ENCODE measurements around the gene SNTN.

SNTN gene

DNA sequence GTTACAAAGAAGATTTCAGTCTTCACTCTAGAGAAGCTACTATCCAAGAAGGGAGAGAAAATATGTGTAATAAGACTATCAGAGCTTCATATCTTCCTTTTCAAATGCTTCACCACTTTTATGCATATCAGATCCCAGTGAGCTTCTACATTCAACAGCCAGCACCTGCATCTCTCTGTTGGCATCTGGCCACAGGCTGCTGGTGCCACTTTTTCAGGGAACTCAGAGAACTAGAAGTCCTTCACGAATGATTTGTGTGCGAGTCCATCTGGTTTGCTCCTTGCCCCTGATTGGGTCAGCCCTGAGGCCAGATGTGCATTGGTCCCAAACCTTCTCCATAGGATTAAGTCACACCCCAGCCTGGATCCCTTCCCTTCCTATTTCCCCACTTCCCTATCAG is 22.1 kb downstream of the SNTN start:
- no peak for DNase-seq (ENCODE audit: low read depth in 2 of 2)

DNA sequence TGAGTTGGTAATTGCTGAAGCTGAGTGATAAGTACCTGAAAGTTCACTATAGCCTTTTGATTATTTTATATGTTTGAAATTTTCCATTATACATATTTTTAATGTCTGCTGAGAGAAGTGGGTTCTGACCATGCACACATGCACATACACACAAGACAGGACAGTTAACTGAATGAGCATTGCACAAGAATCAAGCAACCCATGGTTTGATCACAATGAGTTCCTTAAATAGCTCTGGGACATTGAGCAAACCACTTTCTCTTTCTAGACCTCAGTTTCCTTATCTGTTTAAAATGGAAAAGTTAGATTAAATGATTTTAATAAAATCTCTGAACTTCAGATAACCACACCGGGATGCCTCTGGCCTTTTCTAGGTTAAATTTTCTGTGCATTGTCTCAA is 26.7 kb downstream of the SNTN start:
- DNase-seq (ENCODE audit: low read depth in 2 of 2) = no peak

DNA sequence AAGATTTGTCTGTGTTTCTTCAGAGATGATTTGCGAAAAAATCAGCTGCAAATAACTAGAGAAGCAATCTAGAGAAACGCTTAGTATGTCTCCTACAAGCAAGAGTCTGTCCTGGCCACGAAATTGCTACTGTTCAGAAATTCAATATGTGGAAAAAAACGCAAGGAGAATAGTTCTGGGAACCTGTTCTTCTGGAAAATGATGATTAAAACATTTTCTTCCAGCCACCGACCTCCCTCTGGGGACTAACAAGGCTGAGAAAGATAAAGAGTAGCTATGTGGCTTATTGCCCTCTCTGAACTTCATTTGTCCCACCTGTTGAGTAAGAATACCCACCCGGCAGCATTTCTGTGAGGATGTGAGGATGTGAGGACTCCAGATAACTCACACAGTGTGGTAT is 31.6 kb downstream of the SNTN start:
- DNase-seq (ENCODE audit: low read depth in 2 of 2) = no peak

DNA sequence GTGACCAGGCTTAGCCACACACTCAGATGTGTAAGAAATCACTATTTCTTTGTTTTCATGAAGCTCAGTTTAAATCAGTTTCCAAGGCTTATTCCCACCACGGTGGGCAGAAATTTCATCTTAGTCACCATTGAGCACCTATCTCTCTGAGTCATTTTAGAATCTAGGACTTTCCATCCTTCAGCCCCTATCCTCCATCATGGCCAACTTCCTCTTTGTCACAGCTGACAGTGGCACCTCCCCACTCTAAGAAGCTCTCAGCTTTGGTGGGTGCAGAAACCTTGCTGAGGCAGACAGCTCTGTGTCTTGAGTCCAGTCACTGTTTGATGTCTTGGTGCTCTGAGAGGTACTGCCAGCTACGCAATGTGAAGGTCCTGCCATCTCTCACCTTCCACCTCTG is 32.9 kb downstream of the SNTN start:
- DNase-seq (ENCODE audit: low read depth in 2 of 2) = no peak

DNA sequence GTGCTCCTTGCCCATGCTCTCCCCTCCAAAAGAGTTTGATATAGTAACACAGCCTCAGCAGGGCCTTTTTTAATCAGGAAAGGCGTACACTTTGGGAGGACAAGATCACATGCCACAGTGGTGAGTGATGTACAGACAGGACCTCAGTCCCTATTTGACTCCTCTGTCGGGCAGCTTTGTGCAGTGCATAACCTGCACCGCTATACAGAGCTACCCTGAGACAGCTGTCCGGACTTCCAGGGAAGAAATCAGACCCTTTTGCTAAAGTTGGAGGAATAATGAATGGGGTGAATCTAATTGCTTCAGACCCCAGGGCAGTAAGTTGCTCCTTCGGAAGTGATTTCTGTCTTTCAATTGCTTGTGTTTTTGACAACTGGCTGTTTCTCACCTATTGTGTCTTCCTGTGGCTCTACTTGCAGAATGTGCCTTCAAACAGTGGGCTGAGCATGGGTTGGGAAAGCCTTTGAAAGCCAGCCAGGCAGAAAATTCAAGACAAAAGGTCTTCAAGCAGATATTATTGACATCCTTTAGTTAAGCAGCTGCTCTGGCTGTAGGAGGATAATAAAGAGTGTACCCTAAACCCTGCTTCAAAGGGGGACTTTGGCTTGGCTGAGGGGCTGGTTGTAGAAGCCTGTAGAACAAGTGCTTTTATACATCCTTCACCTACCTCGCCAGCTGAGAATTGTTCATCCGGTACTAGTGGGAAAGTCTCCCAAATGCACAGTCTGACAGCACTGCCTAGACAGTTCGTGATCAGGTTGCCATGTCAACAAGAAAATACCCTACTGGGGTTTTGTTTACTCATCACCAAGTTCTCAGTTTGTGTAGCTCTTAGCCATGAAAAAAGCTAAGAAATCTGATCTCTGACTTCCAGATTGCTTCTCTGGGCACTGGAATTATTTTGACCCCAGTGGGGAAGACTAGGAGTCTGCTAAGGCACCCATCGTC is 35.1 kb downstream of the SNTN start:
- no peak for DNase-seq (ENCODE audit: low read depth in 2 of 2)

DNA sequence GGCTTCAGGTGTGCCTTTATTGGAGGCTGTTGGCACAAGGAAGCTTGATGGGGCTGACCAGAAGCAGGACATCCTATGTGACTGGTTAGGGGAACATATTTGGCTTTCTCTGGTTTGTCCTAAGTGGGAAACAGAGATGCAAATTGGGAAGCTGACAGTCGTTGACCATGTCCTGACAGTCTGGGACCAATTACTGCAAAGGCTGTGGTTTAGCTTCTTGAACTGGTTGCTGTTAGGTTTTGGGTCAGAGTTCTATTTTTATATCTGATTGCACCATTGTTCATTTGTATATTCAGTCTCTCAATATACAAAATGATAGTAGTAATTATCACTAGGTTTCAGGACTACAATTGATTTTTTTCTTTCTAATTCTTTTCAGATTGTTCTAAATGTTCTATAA is 36.8 kb downstream of the SNTN start:
- no peak for DNase-seq (ENCODE audit: low read depth in 2 of 2)

DNA sequence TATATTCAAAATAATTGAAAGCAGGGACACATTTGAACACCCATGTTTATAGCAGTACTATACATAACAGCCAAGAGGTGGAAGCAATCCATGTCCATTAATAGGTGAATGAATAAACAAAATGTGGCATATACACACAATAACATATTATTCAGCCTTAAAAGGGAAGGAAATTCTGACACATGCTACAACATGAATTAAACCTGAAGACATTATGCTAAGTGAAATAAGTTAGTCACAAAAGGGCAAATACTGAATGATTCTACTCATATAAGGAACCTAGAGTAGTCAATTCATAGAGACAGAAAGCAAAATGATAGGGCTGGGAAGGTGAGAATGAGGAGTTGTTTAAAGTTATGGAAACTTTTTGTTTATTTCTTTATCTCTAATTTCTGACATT is 40.9 kb downstream of the SNTN start:
- DNase-seq (ENCODE audit: low read depth in 2 of 2) = no peak

DNA sequence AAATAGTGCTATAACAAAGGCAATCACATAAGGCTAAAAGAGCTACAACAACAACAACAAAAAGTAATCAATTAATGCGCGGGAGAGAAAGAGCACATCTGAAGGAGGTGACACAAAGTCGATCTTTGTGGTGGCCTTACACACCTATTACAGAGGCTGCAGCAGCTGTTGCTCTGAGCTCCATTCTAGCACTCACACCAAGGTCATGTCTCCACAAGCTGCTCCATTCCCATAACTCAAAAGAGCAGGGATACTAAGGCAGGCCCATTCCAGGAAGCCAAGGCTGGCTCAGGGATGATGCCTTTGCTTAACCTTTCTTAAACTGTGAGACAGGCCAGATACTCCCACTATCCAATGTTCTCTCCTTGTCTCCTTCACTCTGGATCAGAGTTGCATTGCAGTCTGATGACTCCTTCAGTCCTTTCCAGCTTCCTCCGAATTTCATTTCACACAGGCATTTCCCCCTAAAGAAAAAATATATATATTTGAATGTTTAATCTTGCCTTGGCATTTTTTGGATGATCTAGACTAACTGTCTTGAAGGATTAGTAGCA is 52.7 kb downstream of the SNTN start:
- DNase-seq (ENCODE audit: low read depth in 2 of 2) = no peak

DNA sequence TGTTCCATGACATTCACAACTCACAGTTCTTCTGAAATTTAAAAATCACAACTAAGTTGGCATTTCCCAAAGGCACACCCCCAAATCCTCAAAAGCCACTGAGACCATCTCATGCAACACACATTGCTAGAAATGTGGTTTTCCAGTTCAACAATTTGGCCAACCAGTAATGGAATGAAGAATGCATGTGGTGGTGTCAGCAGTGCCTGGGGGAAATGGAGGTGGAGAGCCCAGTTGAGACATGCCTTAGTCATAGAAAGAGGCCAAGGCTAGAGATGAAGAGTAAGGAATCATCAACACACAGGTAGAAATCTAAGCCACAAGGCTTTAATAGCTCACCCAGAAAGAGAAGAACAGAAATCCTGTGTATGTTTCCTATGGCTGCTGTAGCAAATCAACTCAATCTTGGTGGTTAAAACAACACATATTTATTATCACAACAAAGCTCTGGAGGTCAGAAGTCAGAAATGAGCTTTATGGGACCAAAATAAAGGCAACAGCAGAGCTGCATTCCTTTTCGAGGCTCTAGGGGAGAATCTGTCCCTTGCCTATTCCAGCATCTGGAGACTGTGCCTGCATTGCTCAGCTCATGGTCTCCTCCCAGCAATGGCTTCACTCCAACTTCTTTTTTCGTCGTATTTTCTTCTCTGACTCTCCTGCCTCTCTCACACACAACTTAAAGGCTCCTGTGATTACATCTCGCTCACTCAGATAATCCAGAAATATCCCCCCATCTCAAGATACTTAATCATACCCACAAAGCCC is 54.0 kb downstream of the SNTN start:
- DNase-seq (ENCODE audit: low read depth in 2 of 2) = no peak

DNA sequence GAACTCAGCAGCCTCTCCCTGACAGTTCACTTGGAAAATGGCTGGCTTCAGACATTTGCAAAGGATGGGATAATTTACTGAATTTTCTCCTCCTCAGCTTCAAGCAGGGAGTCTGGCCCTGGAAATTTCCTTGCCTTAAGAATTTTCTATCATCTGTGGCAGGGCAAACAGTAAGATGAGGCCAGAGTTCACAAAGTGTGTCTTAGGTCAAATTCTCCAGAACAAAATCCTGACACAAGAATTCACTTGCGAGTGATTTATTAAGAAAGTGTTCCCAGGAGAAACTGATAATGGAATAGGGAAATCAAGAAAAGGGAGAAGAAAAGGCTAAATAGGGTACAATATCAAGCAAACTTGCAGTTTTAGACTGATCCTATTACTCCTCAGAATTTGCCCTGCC is 55.3 kb downstream of the SNTN start:
- no peak for DNase-seq (ENCODE audit: low read depth in 2 of 2)

DNA sequence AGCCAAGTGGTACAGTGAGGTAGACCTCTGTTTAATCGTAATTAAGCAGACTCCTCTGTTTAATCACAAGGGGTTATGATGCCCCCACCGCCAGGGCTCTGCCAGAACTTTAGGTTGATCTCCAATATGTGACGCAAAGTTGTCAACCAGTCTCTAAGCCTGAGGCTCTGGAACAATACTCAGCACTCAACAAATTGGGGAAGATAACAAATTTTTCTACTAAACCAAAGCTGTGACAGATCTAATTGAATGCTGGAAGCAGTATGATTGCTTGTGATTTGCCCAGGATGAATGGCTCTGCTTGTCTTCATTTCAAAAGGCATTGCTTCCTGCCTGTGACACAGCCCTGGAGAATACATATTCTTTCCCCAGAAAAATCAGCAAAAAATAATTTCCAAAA is 57.1 kb downstream of the SNTN start:
- no peak for DNase-seq (ENCODE audit: low read depth in 2 of 2)
